ENCODE measurements around the gene TMX2.

Gene TMX2

DNA sequence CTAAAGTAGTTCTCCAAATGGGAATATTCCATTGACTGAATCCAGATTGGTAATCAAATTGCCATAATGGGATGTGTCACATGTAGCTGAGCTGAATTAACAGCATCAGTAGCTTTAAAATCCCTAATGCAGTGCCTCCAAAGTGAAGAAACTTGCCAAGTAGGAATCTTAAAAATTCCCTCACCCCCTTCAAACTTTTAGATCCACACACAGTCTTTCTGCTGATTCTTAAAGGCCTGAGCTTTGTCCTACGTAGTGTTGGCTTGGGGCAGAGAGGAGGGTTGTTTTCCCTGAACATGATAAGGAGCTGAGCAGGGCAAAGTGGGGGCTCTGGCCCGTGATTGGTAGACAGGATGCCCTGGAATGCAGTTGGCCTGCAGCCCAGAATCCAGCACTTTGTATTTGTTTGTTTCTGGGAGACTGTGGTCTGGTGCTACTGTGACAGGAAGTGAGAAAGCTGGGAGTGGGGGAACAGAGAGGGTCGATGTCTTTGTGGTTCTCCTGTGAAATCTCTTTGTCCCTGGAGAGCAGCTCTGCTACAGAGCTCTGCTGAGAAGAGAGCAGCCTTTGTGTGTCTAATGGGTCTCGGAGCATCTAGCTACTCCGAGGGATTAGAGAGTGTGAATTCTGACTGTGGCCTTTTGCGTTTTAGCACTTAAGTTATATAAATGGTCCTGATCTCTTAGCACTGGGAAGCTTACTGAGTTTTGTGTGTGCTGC, 66.1 kb downstream of the TMX2 start:
- Histone ChIP-seq H3K9me3 (ENCODE audit: insufficient read depth, low read length) (no peaks in the 10 kb centered on the region), H3K27ac (ENCODE audit: low read length) (no peak overlapping the region), H3K4me2 (ENCODE audit: low read length) (no peak overlapping the region), H3K4me1 (ENCODE audit: low read length) (no peaks in the 10 kb centered on the region), H2AFZ (ENCODE audit: low read depth, low read length) (no peak overlapping the region), H3K4me3 (ENCODE audit: low read length) (no peak overlapping the region), H3K36me3 (replicated peaks; ENCODE audit: low read depth, low read length) (no peaks in the 10 kb centered on the region), H3K79me2 (ENCODE audit: low read length) (no peaks in the 10 kb centered on the region), H4K20me1 (ENCODE audit: insufficient read depth, low read length) (no peaks in the 10 kb centered on the region), H3K27me3 (ENCODE audit: low read depth, low read length) (no peaks in the 10 kb centered on the region), H3K9ac (ENCODE audit: low read length) (no peak overlapping the region)
- TF ChIP-seq EZH2phosphoT487 (IDR thresholded peaks at IDR 0.05; ENCODE audit: low read depth) = no peak
- TF ChIP-seq, protein P1, sequence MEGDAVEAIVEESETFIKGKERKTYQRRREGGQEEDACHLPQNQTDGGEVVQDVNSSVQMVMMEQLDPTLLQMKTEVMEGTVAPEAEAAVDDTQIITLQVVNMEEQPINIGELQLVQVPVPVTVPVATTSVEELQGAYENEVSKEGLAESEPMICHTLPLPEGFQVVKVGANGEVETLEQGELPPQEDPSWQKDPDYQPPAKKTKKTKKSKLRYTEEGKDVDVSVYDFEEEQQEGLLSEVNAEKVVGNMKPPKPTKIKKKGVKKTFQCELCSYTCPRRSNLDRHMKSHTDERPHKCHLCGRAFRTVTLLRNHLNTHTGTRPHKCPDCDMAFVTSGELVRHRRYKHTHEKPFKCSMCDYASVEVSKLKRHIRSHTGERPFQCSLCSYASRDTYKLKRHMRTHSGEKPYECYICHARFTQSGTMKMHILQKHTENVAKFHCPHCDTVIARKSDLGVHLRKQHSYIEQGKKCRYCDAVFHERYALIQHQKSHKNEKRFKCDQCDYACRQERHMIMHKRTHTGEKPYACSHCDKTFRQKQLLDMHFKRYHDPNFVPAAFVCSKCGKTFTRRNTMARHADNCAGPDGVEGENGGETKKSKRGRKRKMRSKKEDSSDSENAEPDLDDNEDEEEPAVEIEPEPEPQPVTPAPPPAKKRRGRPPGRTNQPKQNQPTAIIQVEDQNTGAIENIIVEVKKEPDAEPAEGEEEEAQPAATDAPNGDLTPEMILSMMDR (IDR thresholded peaks at IDR 0.05; ENCODE audit: low read depth, low read length) = no peak

DNA sequence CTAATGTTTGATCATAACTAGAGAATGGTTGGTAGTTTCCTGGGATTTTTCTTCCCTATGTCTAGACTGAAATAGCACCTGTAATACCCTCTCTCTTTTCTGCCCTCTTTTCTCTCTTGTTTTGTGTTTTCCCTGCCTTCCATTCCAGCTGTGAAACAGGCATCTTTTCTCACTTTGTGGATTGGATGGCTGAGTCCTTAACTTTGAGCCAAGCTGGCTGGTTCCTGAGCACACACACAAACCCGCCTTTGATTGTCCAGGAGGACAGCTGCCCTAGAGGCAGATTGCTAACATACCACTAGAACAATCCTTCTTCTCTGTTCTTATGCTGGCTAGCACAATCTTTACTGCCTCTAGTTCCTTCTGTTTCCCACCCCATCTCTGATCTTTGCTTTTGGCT, 66.9 kb downstream of the TMX2 start:
- Histone ChIP-seq H3K36me3 (replicated peaks; ENCODE audit: low read depth, low read length) (no peaks in the 10 kb centered on the region), H3K27me3 (ENCODE audit: low read depth, low read length) (no peaks in the 10 kb centered on the region), H3K4me3 (ENCODE audit: low read length) (no peak overlapping the region), H3K9me3 (ENCODE audit: insufficient read depth, low read length) (no peaks in the 10 kb centered on the region), H3K79me2 (ENCODE audit: low read length) (no peaks in the 10 kb centered on the region), H4K20me1 (ENCODE audit: insufficient read depth, low read length) (no peaks in the 10 kb centered on the region), H3K4me2 (ENCODE audit: low read length) (no peak overlapping the region), H2AFZ (ENCODE audit: low read depth, low read length) (no peak overlapping the region), H3K4me1 (ENCODE audit: low read length) (no peaks in the 10 kb centered on the region), H3K27ac (ENCODE audit: low read length) (no peak overlapping the region), H3K9ac (ENCODE audit: low read length) (no peak overlapping the region)
- no peak for TF ChIP-seq EZH2phosphoT487 (IDR thresholded peaks at IDR 0.05; ENCODE audit: low read depth)
- TF ChIP-seq, protein P1 (IDR thresholded peaks at IDR 0.05; ENCODE audit: low read depth, low read length) = no peak

DNA sequence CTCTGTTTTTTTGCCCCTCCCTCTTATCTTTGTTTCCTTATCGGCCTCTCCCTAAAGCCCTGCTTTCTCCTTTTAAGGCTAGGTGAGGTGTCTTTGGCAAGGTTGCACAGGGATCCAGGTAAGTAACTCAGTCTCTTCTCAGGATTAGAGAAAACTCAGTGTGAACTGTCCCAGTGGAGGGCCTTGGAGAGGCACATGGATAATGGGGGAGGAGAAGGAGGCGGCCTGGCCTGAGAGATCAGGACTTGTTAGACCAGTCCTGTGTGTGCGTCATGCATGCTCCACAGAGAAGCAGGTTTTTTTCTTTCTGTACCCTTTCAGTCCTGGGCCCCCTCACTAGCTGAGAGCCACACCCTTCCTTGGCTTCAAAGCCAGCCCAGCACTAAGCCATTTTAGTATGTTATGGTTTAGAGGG, 69.1 kb downstream of the TMX2 start:
- Histone ChIP-seq H4K20me1 (ENCODE audit: insufficient read depth, low read length) (no peaks in the 10 kb centered on the region), H3K4me2 (ENCODE audit: low read length) (no peak overlapping the region), H3K9me3 (ENCODE audit: insufficient read depth, low read length) (no peaks in the 10 kb centered on the region), H3K4me1 (ENCODE audit: low read length) (peaks cover 13% of the 10 kb centered on the region), H3K9ac (ENCODE audit: low read length) (no peak overlapping the region), H3K4me3 (ENCODE audit: low read length) (no peak overlapping the region), H3K27me3 (ENCODE audit: low read depth, low read length) (no peaks in the 10 kb centered on the region), H3K79me2 (ENCODE audit: low read length) (no peaks in the 10 kb centered on the region), H2AFZ (ENCODE audit: low read depth, low read length) (no peak overlapping the region), H3K27ac (ENCODE audit: low read length) (no peak overlapping the region), H3K36me3 (replicated peaks; ENCODE audit: low read depth, low read length) (no peaks in the 10 kb centered on the region)
- TF ChIP-seq, protein P1 (IDR thresholded peaks at IDR 0.05; ENCODE audit: low read depth, low read length) = no peak
- TF ChIP-seq EZH2phosphoT487 (IDR thresholded peaks at IDR 0.05; ENCODE audit: low read depth) = no peak

DNA sequence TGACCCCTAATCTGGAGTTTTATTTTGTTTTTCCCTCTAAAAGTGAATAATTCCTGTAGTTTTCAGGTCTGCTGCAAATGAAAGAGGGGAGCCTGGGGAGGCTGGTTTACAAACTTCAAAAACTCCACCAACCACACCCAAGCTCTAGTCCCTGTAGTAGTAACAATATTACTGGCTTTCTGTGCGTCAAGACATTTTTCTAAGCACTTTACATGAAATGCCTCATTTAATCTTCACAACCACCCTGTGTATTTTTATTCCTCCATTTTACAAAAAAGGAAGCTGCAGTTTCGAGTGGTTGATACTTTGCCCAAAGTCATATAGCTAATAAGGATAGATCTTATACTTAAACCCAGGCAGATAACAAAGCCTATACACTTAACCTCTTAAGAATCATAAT, 72.7 kb downstream of the TMX2 start:
- TF ChIP-seq EZH2phosphoT487 (IDR thresholded peaks at IDR 0.05; ENCODE audit: low read depth) = no peak
- TF ChIP-seq, protein P1 (IDR thresholded peaks at IDR 0.05; ENCODE audit: low read depth, low read length) = no peak
- Histone ChIP-seq H3K4me1 (ENCODE audit: low read length) (peaks cover 22% of the 10 kb centered on the region), H3K79me2 (ENCODE audit: low read length) (no peaks in the 10 kb centered on the region)

More for the DNA sequence above, 72.7 kb downstream of the TMX2 start:
- no peak overlapping the region for H3K9ac ChIP-seq (ENCODE audit: low read length)
- H3K4me2 ChIP-seq (ENCODE audit: low read length) = peak overlapping the region; percentile 40
- H3K27ac ChIP-seq (ENCODE audit: low read length) = no peak overlapping the region
- H2AFZ ChIP-seq (ENCODE audit: low read depth, low read length) = peak overlapping the region; percentile 22; the same call in 1 of the 2 replicates
- H3K27me3 ChIP-seq (ENCODE audit: low read depth, low read length) = no peaks in the 10 kb centered on the region
- no peaks in the 10 kb centered on the region for H3K9me3 ChIP-seq (ENCODE audit: insufficient read depth, low read length)
- H3K36me3 ChIP-seq (replicated peaks; ENCODE audit: low read depth, low read length) = no peaks in the 10 kb centered on the region
- no peak overlapping the region for H3K4me3 ChIP-seq (ENCODE audit: low read length)
- no peaks in the 10 kb centered on the region for H4K20me1 ChIP-seq (ENCODE audit: insufficient read depth, low read length)

All from OCI-LY3 (cell line).